ENCODE results near the gene ISM1. TPM values are rescaled to one million over a fixed set of nuclear protein-coding genes. Genes with fewer than 3 reads are reported as not detected.

The ISM1 gene
- total RNA-seq, 1 donor from 2014 or later, result 0.98 TPM

GRCh38 chr20:13223736-13224520 is 2.9 kb downstream of the ISM1 start:
- Mint-ChIP-seq H3K36me3 (ENCODE audit: low read depth, unreplicated experiment) (no peaks in the 10 kb centered on the region), H3K9me3 (ENCODE audit: unreplicated experiment) (no peaks in the 10 kb centered on the region), H3K27ac (ENCODE audit: unreplicated experiment) (no peak overlapping the region), H3K27me3 (ENCODE audit: low read depth, unreplicated experiment) (peaks cover 40% of the 10 kb centered on the region), H3K4me1 (ENCODE audit: low read depth, unreplicated experiment) (peaks cover 1% of the 10 kb centered on the region), H3K4me3 (ENCODE audit: unreplicated experiment) (no peak overlapping the region)
- TF ChIP-seq EZH2 (IDR thresholded peaks at IDR 0.05; ENCODE audit: insufficient read depth, low read length), result no peak
- no peak for TF ChIP-seq CTCF (IDR thresholded peaks at IDR 0.05; ENCODE audit: insufficient read depth, low read depth, low read length)
- no peaks in the 10 kb centered on the region for H3K79me2 ChIP-seq (ENCODE audit: insufficient read depth, low read length)
- no peak overlapping the region for H3K9ac ChIP-seq (ENCODE audit: low read length)
- H3K9me3 ChIP-seq (ENCODE audit: insufficient read depth, low read depth, low read length), result no peaks in the 10 kb centered on the region
- DNase-seq (ENCODE audit: low read depth) (no peak), FAIRE-seq (no peak)
- H4K20me1 ChIP-seq (ENCODE audit: insufficient read depth, low read length), result no peaks in the 10 kb centered on the region
- peaks cover 5% of the 10 kb centered on the region for H3K4me1 ChIP-seq (ENCODE audit: insufficient read depth, low read length)
- H3K27me3 ChIP-seq (ENCODE audit: insufficient read depth, low read length), result peaks cover 32% of the 10 kb centered on the region
- no peaks in the 10 kb centered on the region for H3K36me3 ChIP-seq (ENCODE audit: insufficient read depth, low read length)
- no peak overlapping the region for H2AFZ ChIP-seq (ENCODE audit: low read depth, low read length)
- H3K4me2 ChIP-seq (ENCODE audit: low read length), result no peak overlapping the region
- H3K27ac ChIP-seq (ENCODE audit: low read depth, low read length), result no peak overlapping the region
- H3K4me3 ChIP-seq (ENCODE audit: insufficient read depth, low read depth, low read length), result no peak overlapping the region

- H3K4me3 Mint-ChIP-seq (ENCODE audit: unreplicated experiment), result no peak overlapping the region
- no peak overlapping the region for H3K27ac ChIP-seq (ENCODE audit: low read depth, low read length)
- no peak overlapping the region for H2AFZ ChIP-seq (ENCODE audit: low read depth, low read length)
- no peaks in the 10 kb centered on the region for H4K20me1 ChIP-seq (ENCODE audit: insufficient read depth, low read length)
- TF ChIP-seq CTCF (IDR thresholded peaks at IDR 0.05; ENCODE audit: insufficient read depth, low read depth, low read length), result no peak
- no peak for TF ChIP-seq EZH2 (IDR thresholded peaks at IDR 0.05; ENCODE audit: insufficient read depth, low read length)
- no peaks in the 10 kb centered on the region for H3K36me3 ChIP-seq (ENCODE audit: insufficient read depth, low read length)
- H3K27ac Mint-ChIP-seq (ENCODE audit: unreplicated experiment), result no peak overlapping the region
- H3K4me1 Mint-ChIP-seq (ENCODE audit: low read depth, unreplicated experiment), result peaks cover 8% of the 10 kb centered on the region
- peaks cover 5% of the 10 kb centered on the region for H3K4me1 ChIP-seq (ENCODE audit: insufficient read depth, low read length)
- H3K9me3 Mint-ChIP-seq (ENCODE audit: unreplicated experiment), result no peaks in the 10 kb centered on the region
- DNase-seq (ENCODE audit: low read depth) (no peak), FAIRE-seq (no peak)
- peaks cover 25% of the 10 kb centered on the region for H3K27me3 Mint-ChIP-seq (ENCODE audit: low read depth, unreplicated experiment)
- H3K4me2 ChIP-seq (ENCODE audit: low read length), result no peak overlapping the region
- H3K4me3 ChIP-seq (ENCODE audit: insufficient read depth, low read depth, low read length), result no peak overlapping the region
- H3K9ac ChIP-seq (ENCODE audit: low read length), result no peak overlapping the region
- no peaks in the 10 kb centered on the region for H3K79me2 ChIP-seq (ENCODE audit: insufficient read depth, low read length)
- peaks cover 16% of the 10 kb centered on the region for H3K27me3 ChIP-seq (ENCODE audit: insufficient read depth, low read length)
- no peaks in the 10 kb centered on the region for H3K9me3 ChIP-seq (ENCODE audit: insufficient read depth, low read depth, low read length)
- H3K36me3 Mint-ChIP-seq (ENCODE audit: low read depth, unreplicated experiment), result no peaks in the 10 kb centered on the region
These were observed 5.3 kb downstream of the ISM1 start for GRCh38 chr20:13226367-13226766.

GRCh38 chr20:13228771-13229170 is 7.7 kb downstream of the ISM1 start:
- H3K27me3 Mint-ChIP-seq (ENCODE audit: low read depth, unreplicated experiment), result peaks cover 8% of the 10 kb centered on the region
- H3K27ac Mint-ChIP-seq (ENCODE audit: unreplicated experiment), result no peak overlapping the region
- DNase-seq (ENCODE audit: low read depth) (no peak), FAIRE-seq (no peak)
- no peaks in the 10 kb centered on the region for H3K36me3 ChIP-seq (ENCODE audit: insufficient read depth, low read length)
- H3K27me3 ChIP-seq (ENCODE audit: insufficient read depth, low read length), result peaks cover 5% of the 10 kb centered on the region
- H3K9ac ChIP-seq (ENCODE audit: low read length), result no peak overlapping the region
- no peak overlapping the region for H3K4me3 Mint-ChIP-seq (ENCODE audit: unreplicated experiment)
- TF ChIP-seq CTCF (IDR thresholded peaks at IDR 0.05; ENCODE audit: insufficient read depth, low read depth, low read length), result no peak
- no peak for TF ChIP-seq EZH2 (IDR thresholded peaks at IDR 0.05; ENCODE audit: insufficient read depth, low read length)
- peaks cover 12% of the 10 kb centered on the region for H3K4me1 Mint-ChIP-seq (ENCODE audit: low read depth, unreplicated experiment)
- H4K20me1 ChIP-seq (ENCODE audit: insufficient read depth, low read length), result no peaks in the 10 kb centered on the region
- H3K36me3 Mint-ChIP-seq (ENCODE audit: low read depth, unreplicated experiment), result no peaks in the 10 kb centered on the region
- no peaks in the 10 kb centered on the region for H3K79me2 ChIP-seq (ENCODE audit: insufficient read depth, low read length)
- no peaks in the 10 kb centered on the region for H3K9me3 ChIP-seq (ENCODE audit: insufficient read depth, low read depth, low read length)
- H3K4me3 ChIP-seq (ENCODE audit: insufficient read depth, low read depth, low read length), result no peak overlapping the region
- H3K9me3 Mint-ChIP-seq (ENCODE audit: unreplicated experiment), result no peaks in the 10 kb centered on the region
- H3K4me2 ChIP-seq (ENCODE audit: low read length), result no peak overlapping the region
- H3K4me1 ChIP-seq (ENCODE audit: insufficient read depth, low read length), result peaks cover 3% of the 10 kb centered on the region
- no peak overlapping the region for H2AFZ ChIP-seq (ENCODE audit: low read depth, low read length)
- H3K27ac ChIP-seq (ENCODE audit: low read depth, low read length), result no peak overlapping the region
